GM12878 (cell line): ENCODE measurements around the gene COMMD3. TPM values are rescaled to one million over a fixed set of nuclear protein-coding genes. Genes with fewer than 3 reads are reported as not detected.

Experiments used
- ATAC-seq: fragments of 200-7000 bp; cut with Tn5 transposase; 3 replicates; pipeline ENCODE4 v1.9.1; 2020; ENCODE audit warnings: mild to moderate bottlenecking, moderate library complexity
- BruUV-seq: library from RNA; stranded (reverse); fragments of 400-500 nt; replicated peaks from 2 replicates; lab custom pipeline; 2021; lab: Mats Ljungman, UMichigan
- CTCF ChIA-PET: fragments of 300-600 bp; sonication (Branson Sonifier 250); formaldehyde crosslinking; extraction: SDS; loops from one replicate; lab custom pipeline; 2021; ENCODE audit warnings: inconsistent platforms; lab: Yijun Ruan, JAX
- POLR2A ChIA-PET: fragments of 350-600 bp; formaldehyde crosslinking; extraction: SDS; loops from one replicate; lab custom pipeline; 2021; ENCODE audit warnings: inconsistent platforms; lab: Charles Lee
- RAD21 ChIA-PET: fragments of 300-600 bp; sonication (Branson Sonifier 250); formaldehyde crosslinking; loops from one replicate; lab custom pipeline; 2023; ENCODE audit warnings: antibody characterized with exemption; ENCODE audit not compliant: unreplicated experiment; lab: Charles Lee
- SMC1A ChIA-PET: fragments of 300-600 bp; sonication (Branson Sonifier 250); formaldehyde crosslinking; loops from one replicate; lab custom pipeline; 2023; ENCODE audit not compliant: unreplicated experiment, uncharacterized antibody; lab: Charles Lee
- DNase-seq: peaks from one replicate; pipeline ENCODE4 v3.0.0-alpha.2; 2011; ENCODE audit warnings: low read depth, low spot score
- FAIRE-seq: peaks from 3 replicates; lab custom pipeline; 2011; peaks lifted over from hg19 to GRCh38; lab: Jason Lieb, UNC
- H2AFZ ChIP-seq: 2 replicates; pipeline ENCODE4 v1.6.0; 2011; ENCODE audit warnings: low read depth, low read length, control low read depth; ENCODE audit not compliant: control insufficient read depth
- H3K27ac ChIP-seq: 2 replicates; pipeline ENCODE4 v1.5.1; 2011; ENCODE audit warnings: control low read depth; ENCODE audit not compliant: control insufficient read depth, insufficient read depth
- H3K27me3 ChIP-seq, 2 experiments: replicated peaks in 1 of 2; 2 replicates each; pipeline versions ENCODE4 v1.6.0 to v1.6.1; 2011; ENCODE audit warnings: low read length in 1 of 2; ENCODE audit not compliant: control insufficient read depth in 2 of 2, insufficient read depth in 2 of 2
- H3K36me3 ChIP-seq, 2 experiments: 2 replicates each; pipeline ENCODE4 v1.5.1; 2011; ENCODE audit warnings: low read length in 1 of 2; ENCODE audit not compliant: control insufficient read depth in 2 of 2, insufficient read depth in 2 of 2
- H3K4me1 ChIP-seq: 2 replicates; pipeline ENCODE4 v1.6.1; 2011; ENCODE audit warnings: mild to moderate bottlenecking, low read length, moderate library complexity, mixed read lengths; ENCODE audit not compliant: control insufficient read depth, insufficient read depth
- H3K4me2 ChIP-seq: 2 replicates; pipeline ENCODE4 v1.6.0; 2011; ENCODE audit warnings: control low read depth; ENCODE audit not compliant: control insufficient read depth, insufficient read depth
- H3K4me3 ChIP-seq: fragments of 200-600 bp; sonication (generic); 2 replicates; pipeline ENCODE4 v1.5.1; 2016
- H3K79me2 ChIP-seq: 2 replicates; pipeline ENCODE4 v1.6.0; 2011; ENCODE audit warnings: low read length; ENCODE audit not compliant: control insufficient read depth, insufficient read depth
- H3K9ac ChIP-seq: 2 replicates; pipeline ENCODE4 v1.8.0; 2011; ENCODE audit warnings: low read length, control low read depth, mixed read lengths; ENCODE audit not compliant: control insufficient read depth, insufficient read depth
- H3K9me3 ChIP-seq: replicated peaks from 3 replicates; pipeline ENCODE4 v1.5.1; 2011; ENCODE audit warnings: mild to moderate bottlenecking, low read length; ENCODE audit not compliant: control insufficient read depth, insufficient read depth
- H4K20me1 ChIP-seq: 2 replicates; pipeline ENCODE4 v1.6.0; 2011; ENCODE audit not compliant: control insufficient read depth, insufficient read depth
- EZH2 ChIP-seq: IDR thresholded peaks from 2 replicates; pipeline ENCODE4 v1.6.1; 2012; ENCODE audit warnings: low read depth, mild to moderate bottlenecking, control low read depth, inconsistent platforms, low read length, borderline replicate concordance; ENCODE audit not compliant: control insufficient read depth
- SUPT20H ChIP-seq: IDR thresholded peaks from 2 replicates; pipeline ENCODE4 v1.6.1; 2011; ENCODE audit warnings: low read depth, mild to moderate bottlenecking, low read length, moderate library complexity, borderline replicate concordance; ENCODE audit not compliant: control insufficient read depth
- USF1 ChIP-seq: IDR thresholded peaks from 2 replicates; pipeline ENCODE4 v1.6.1; 2011; ENCODE audit warnings: borderline replicate concordance, low read depth, mild to moderate bottlenecking, moderate library complexity, mixed read lengths, low read length; ENCODE audit not compliant: insufficient read depth; ENCODE audit errors: extremely low read length
- WGBS: methylation state at CpG from one replicate; pipeline ENCODE4 v1.1.6; 2016; ENCODE audit warnings: low lambda C conversion rate; ENCODE audit not compliant: insufficient replicate concordance, insufficient coverage; ENCODE audit errors: missing lambda C conversion rate; 5-methylcytosine and 5-hydroxymethylcytosine counted together
- in situ Hi-C: fragments of 300-500 bp; cut with MboI; formaldehyde crosslinking; loops from 9 replicates; pipeline ENCODE4 v1.14.3; 2018; ENCODE audit warnings: mixed read lengths
- intact Hi-C: fragments of 100-400 bp; cut with micrococcal nuclease; formaldehyde crosslinking; loops from one replicate; pipeline ENCODE4 v1.14.2; 2022; ENCODE audit not compliant: unreplicated experiment
- polyA plus RNA-seq, 11 experiments: library from polyadenylated mRNA; depleted of rRNA in 4 of 11; unstranded in 6 of 11; stranded (reverse) in 5 of 11; fragments of >200 nt; fragmentation: Nextera tagmentation in 4 of 11; fragmentation: Illumina TruSeq in 1 of 11; extraction: Ambion mirVana in 4 of 11; extraction: Trizol in 1 of 11; gene quantifications; 1 replicate in 1 of 11; 2 replicates in 10 of 11; pipeline versions ENCODE4 v1.2.1 to v1.2.3, GENCODE V29; 2011 to 2016; ENCODE audit warnings: inconsistent platforms in 2 of 11, missing spikeins in 2 of 11, low read depth in 1 of 11
- total RNA-seq, 4 experiments: library from RNA; depleted of rRNA in 3 of 4; stranded (reverse); fragments of >200 nt in 3 of 4; fragmentation: Illumina TruSeq in 1 of 4; extraction: Trizol in 1 of 4; gene quantifications; 2 replicates each; pipeline versions ENCODE4 v1.2.1 to v1.2.3, GENCODE V29; 2013 to 2021
- TF ChIP-seq, protein P1 (sequence below): IDR thresholded peaks from 2 replicates; pipeline ENCODE4 v1.6.1; 2012; ENCODE audit warnings: low read length, inconsistent platforms

The COMMD3 gene
- total and polyA plus RNA-seq, 10 of the 15 experiments (the other 5 are each of a cell fraction or from before 2014, with no cell fraction given): 64.5 to 248 (median 84.4) TPM

DNA sequence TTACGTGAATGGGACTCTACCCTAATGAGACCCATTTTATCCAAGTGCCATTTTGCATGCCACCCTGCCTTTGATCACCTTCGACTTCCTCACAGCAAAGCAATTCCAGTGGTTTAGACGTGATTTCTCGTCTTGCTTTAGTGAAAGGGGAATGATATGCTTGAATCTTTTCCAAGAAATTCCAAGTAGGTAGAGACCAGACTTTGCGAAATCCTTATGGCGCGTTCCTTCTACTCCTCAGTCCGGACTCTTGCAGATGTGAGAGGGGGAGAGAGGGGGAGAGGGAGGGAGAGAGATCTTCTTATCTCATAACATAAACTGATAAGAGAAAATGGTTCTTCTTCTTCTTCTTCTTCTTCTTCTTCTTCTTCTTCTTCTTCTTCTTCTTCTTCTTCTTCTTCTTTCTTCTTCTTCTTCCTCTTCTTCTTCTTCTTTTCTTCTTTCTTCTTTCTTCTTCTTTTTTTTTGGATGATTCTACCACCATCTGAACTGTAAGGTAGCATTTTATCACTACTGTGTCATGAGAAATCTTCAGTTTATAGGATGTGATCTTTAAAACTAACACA, 30.0 kb downstream of the COMMD3 start:
- no peak for ATAC-seq
- no peak overlapping the region for H3K9ac ChIP-seq
- POLR2A ChIA-PET: no interaction called here
- peaks cover 4% of the 10 kb centered on the region; the same call in 1 of the 3 replicates for H3K9me3 ChIP-seq
- H3K4me2 ChIP-seq: no peak overlapping the region
- no peak overlapping the region for H2AFZ ChIP-seq
- DNase-seq: no peak
- H3K4me3 ChIP-seq: no peak overlapping the region
- H3K27ac ChIP-seq: no peak overlapping the region
- 93% methylated on average over 8 of the region's 8 CpGs for WGBS
- RAD21 ChIA-PET: no interaction called here
- intact Hi-C loops (no loop called here), in situ Hi-C loops (no loop called here)
- BruUV-seq: no TSS peak
- H4K20me1 ChIP-seq: no peaks in the 10 kb centered on the region
- no peak for FAIRE-seq
- peaks cover 5 to 8% of the 10 kb centered on the region in 2 experiments; a peak in 3 of 4 replicates for H3K27me3 ChIP-seq
- CTCF ChIA-PET: no interaction called here
- H3K4me1 ChIP-seq: peaks cover 10% of the 10 kb centered on the region; the same call in 1 of the 2 replicates
- TF ChIP-seq SUPT20H (no peak), EZH2 (no peak; the same call in 1 of the 2 replicates), USF1 (no peak)
- TF ChIP-seq, protein P1, sequence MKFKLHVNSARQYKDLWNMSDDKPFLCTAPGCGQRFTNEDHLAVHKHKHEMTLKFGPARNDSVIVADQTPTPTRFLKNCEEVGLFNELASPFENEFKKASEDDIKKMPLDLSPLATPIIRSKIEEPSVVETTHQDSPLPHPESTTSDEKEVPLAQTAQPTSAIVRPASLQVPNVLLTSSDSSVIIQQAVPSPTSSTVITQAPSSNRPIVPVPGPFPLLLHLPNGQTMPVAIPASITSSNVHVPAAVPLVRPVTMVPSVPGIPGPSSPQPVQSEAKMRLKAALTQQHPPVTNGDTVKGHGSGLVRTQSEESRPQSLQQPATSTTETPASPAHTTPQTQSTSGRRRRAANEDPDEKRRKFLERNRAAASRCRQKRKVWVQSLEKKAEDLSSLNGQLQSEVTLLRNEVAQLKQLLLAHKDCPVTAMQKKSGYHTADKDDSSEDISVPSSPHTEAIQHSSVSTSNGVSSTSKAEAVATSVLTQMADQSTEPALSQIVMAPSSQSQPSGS: no peak
- TF ChIP-seq, all 136 proteins: peak for 0
- H3K36me3 ChIP-seq: no peaks in the 10 kb centered on the region
- SMC1A ChIA-PET: no interaction called here
- no peaks in the 10 kb centered on the region for H3K79me2 ChIP-seq
